Measurements from ENCODE around the gene CCDC150. TPM values are rescaled to one million over a fixed set of nuclear protein-coding genes. Genes with fewer than 3 reads are reported as not detected.

Gene CCDC150
- total RNA-seq, 1 donor from 2014 or later, result 3.1 TPM

- no peak overlapping the region for H3K27ac Mint-ChIP-seq (ENCODE audit: unreplicated experiment)
- DNase-seq (ENCODE audit: low spot score), result no peak
- no peak overlapping the region for H3K4me3 Mint-ChIP-seq (ENCODE audit: unreplicated experiment)
- H3K4me1 Mint-ChIP-seq (ENCODE audit: low read depth), result no peaks in the 10 kb centered on the region
- H3K27me3 Mint-ChIP-seq (ENCODE audit: low read depth), result no peaks in the 10 kb centered on the region
- peaks cover 55% of the 10 kb centered on the region for H3K9me3 Mint-ChIP-seq (ENCODE audit: low read depth)
- H3K36me3 Mint-ChIP-seq (ENCODE audit: low read depth), result peaks cover 34% of the 10 kb centered on the region
- TF ChIP-seq CTCF (IDR thresholded peaks at IDR 0.05), result no peak
Measured at GRCh38 chr2:196651387-196652094, 12.0 kb downstream of the CCDC150 start.

- TF ChIP-seq CTCF (IDR thresholded peaks at IDR 0.05), result no peak
- Mint-ChIP-seq H3K9me3 (ENCODE audit: low read depth) (peaks cover 55% of the 10 kb centered on the region), H3K27me3 (ENCODE audit: low read depth) (no peaks in the 10 kb centered on the region), H3K4me3 (ENCODE audit: unreplicated experiment) (no peak overlapping the region), H3K27ac (ENCODE audit: unreplicated experiment) (no peak overlapping the region), H3K36me3 (ENCODE audit: low read depth) (peaks cover 34% of the 10 kb centered on the region), H3K4me1 (ENCODE audit: low read depth) (no peaks in the 10 kb centered on the region)
- DNase-seq (ENCODE audit: low spot score), result no peak
Measured at GRCh38 chr2:196652869-196653268, 13.4 kb downstream of the CCDC150 start.

GRCh38 chr2:196653843-196654242 lies 14.3 kb downstream of the CCDC150 start:
- H3K4me3 Mint-ChIP-seq (ENCODE audit: unreplicated experiment), result no peak overlapping the region
- TF ChIP-seq CTCF (IDR thresholded peaks at IDR 0.05), result no peak
- no peak overlapping the region for H3K27ac Mint-ChIP-seq (ENCODE audit: unreplicated experiment)
- no peaks in the 10 kb centered on the region for H3K4me1 Mint-ChIP-seq (ENCODE audit: low read depth)
- peaks cover 49% of the 10 kb centered on the region for H3K9me3 Mint-ChIP-seq (ENCODE audit: low read depth)
- H3K27me3 Mint-ChIP-seq (ENCODE audit: low read depth), result no peaks in the 10 kb centered on the region
- no peak for DNase-seq (ENCODE audit: low spot score)
- H3K36me3 Mint-ChIP-seq (ENCODE audit: low read depth), result peaks cover 31% of the 10 kb centered on the region

GRCh38 chr2:196655761-196656160 lies 16.2 kb downstream of the CCDC150 start:
- DNase-seq (ENCODE audit: low spot score), result no peak
- Mint-ChIP-seq H3K4me3 (ENCODE audit: unreplicated experiment) (no peak overlapping the region), H3K4me1 (ENCODE audit: low read depth) (peaks cover 3% of the 10 kb centered on the region), H3K36me3 (ENCODE audit: low read depth) (peaks cover 23% of the 10 kb centered on the region), H3K9me3 (ENCODE audit: low read depth) (peaks cover 31% of the 10 kb centered on the region), H3K27ac (ENCODE audit: unreplicated experiment) (no peak overlapping the region), H3K27me3 (ENCODE audit: low read depth) (no peaks in the 10 kb centered on the region)
- no peak for TF ChIP-seq CTCF (IDR thresholded peaks at IDR 0.05)

GRCh38 chr2:196657333-196657732 lies 17.8 kb downstream of the CCDC150 start:
- no peak overlapping the region for H3K27ac Mint-ChIP-seq (ENCODE audit: unreplicated experiment)
- TF ChIP-seq CTCF (IDR thresholded peaks at IDR 0.05), result no peak
- no peak overlapping the region for H3K4me3 Mint-ChIP-seq (ENCODE audit: unreplicated experiment)
- H3K36me3 Mint-ChIP-seq (ENCODE audit: low read depth), result peaks cover 9% of the 10 kb centered on the region
- no peak for DNase-seq (ENCODE audit: low spot score)
- H3K4me1 Mint-ChIP-seq (ENCODE audit: low read depth), result peaks cover 3% of the 10 kb centered on the region
- H3K27me3 Mint-ChIP-seq (ENCODE audit: low read depth), result no peaks in the 10 kb centered on the region
- H3K9me3 Mint-ChIP-seq (ENCODE audit: low read depth), result peaks cover 15% of the 10 kb centered on the region

All from chondrocyte (in vitro differentiated cells).